GM21576 (cell line): ENCODE results near the gene TMEM14A.
"Not testable (repeated sequence)": the region's sequence is repeated elsewhere in the genome, so short reads cannot be mapped to it uniquely, and the experiment has no call there.

Source experiments
- ATAC-seq: cut with Tn5 transposase; IDR thresholded peaks from one replicate; pipeline ENCODE4 v1.9.1; 2021; ENCODE audit warnings: mild to moderate bottlenecking, moderate library complexity; ENCODE audit not compliant: unreplicated experiment

Gene TMEM14A

DNA sequence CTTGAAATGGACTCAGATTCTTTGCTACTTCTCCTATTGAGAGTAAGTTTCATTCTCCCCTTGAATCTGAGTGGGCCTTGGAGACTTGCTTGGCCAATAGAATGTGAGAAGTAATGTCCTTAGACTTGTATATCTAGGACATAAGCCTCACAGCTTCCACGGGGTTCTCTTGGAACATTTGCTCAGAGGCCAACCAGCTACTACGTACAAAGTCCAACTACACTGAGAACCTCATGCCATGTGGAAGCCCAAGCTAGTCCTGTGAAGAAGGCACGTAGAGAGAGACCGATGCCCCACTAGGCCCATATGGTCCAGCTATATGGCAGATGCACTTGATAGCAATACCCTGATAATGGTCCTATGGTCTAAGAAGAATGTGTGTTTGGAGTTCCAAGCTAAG lies 22.9 kb downstream of the TMEM14A start:
- ATAC-seq = no peak

GRCh38 chr6:52694404-52694803 lies 23.5 kb downstream of the TMEM14A start:
- no peak for ATAC-seq

- ATAC-seq = no peak
Measured at GRCh38 chr6:52696418-52696817, 25.5 kb downstream of the TMEM14A start.

DNA sequence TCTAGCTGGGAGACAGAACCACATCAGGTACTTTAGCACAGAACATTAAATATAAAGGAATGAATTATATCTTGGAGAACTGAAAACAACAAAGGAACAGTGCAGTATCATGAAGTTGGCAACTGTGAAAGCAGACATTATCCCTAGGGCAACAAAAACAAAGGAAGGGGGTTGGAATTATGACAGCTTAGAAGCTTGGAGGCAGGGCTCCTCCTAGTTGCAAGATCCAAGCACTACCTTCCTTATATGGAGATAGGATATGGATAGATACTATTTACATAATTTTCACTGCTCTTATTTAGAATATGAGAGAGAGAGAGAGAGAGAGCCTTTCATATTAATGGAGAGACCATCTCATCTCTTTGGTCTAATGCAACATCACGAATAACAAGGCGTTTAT lies 27.0 kb downstream of the TMEM14A start:
- ATAC-seq = no peak

DNA sequence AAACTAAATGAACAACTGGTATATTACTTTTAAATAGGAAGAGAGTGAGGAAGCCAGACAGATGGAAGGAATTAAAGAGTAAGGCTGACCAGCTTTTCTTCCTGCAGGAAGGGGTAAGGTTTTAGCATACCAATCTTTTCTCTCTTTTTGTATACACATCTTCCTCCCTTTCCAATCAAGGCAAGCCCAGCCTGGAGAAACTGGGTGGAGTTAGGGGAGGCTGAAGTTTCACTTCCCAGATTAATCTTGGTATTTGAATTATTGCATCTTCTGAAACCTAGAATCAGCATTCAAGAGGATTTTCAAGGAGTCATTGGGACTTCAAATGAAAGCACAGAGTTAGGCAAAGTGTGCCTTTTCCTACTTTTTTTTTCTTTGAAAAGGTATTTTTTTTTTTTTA lies 33.1 kb downstream of the TMEM14A start:
- ATAC-seq = no peak

- not testable (repeated sequence) for ATAC-seq
Measured at GRCh38 chr6:52704781-52705502, 34.0 kb downstream of the TMEM14A start.

DNA sequence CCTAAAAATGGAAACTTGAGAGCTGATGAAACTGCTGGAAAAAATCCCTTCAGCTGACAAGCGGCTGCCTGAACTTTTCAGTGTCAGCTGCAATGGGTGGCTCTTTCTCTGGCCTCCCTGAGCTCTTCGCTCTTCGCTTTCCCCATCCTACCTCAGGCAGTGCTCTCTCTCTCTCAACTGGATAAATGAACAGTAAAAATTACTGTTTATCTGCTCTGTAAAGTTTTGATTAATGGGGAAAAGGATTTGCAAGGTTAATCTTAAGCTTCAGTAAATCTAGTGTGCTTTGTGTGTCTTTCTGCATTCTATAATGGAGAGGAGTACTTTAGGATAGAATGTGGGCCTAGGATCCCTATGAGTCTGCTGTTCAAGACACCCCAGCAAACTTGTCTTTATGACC lies 35.1 kb downstream of the TMEM14A start:
- no peak for ATAC-seq

GRCh38 chr6:52707963-52708680 lies 37.2 kb downstream of the TMEM14A start:
- ATAC-seq = no peak

- no peak for ATAC-seq
Measured at GRCh38 chr6:52712136-52712535, 41.2 kb downstream of the TMEM14A start.

- not testable (repeated sequence) for ATAC-seq
Measured at GRCh38 chr6:52714761-52715160, 43.8 kb downstream of the TMEM14A start.

DNA sequence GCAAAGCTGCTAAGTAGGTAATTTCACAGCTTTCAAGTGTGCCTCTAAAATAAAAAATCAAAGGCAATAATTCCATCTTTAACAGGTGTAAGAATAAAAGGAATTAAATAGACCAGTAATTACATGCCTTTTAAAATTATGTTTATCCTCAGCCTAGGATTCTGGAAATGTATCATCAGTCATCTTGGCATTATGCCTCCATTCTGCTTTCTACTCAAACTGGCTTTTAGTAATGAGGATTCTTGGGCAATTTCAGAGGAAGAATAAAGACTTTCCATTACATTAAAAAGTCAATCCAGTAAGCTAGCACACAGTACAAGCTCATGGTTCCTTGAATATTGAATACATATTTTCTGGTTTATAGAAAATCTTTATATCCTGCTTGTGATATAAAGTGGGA lies 47.6 kb downstream of the TMEM14A start:
- no peak for ATAC-seq

DNA sequence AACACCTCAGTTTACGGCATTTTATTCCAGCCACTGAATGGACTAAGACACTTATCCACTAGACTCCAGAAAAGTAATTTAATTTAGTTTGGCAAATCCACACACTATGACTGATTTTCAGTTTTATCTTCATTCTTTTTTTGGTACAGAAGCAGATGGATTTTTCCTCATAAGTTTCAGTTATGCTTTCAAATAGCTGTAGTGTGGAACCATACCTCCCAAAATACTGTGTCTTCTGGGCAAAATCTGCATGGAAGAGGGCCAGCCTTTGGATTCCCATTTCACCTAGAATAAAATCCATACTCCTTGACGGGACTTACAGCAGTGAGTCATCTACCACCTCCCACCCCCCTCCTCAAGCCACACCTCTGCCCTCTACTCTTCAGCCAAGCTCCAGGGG lies 49.4 kb downstream of the TMEM14A start:
- no peak for ATAC-seq

GRCh38 chr6:52724042-52724405 lies 53.1 kb downstream of the TMEM14A start:
- no peak for ATAC-seq

DNA sequence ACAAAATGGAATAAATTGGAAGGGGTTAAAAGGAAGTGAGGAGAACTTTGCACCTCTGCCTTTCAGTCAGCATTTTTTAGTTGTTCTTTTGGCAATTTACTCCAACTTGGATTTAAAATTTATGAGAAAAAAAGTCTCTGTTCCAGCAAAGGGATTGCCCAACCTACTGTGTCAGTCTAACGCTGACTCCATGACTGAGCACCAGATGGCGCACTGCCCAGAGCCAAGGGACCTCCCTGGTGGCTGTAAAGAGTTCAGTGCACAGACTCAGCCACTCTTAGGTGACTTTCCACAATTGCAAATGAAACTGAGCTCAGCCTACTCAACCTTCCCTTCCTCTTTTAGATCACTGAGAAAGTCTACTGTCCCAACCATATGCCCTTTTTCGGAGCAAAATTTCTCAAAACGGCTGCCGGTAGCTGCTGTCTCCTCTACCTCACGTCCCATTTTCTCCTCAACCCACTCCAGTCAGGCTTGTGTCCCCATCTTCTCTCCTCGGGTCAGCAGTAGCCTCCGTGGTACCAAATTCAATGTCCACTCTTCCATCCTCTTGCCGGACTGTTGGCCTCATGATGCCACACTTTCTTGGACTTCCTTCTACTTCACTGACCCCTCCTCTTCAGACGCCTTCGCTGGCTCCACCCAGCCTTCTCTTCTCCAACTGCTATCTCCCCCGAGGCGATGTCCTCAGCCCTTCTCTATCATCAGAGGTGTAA lies 53.7 kb downstream of the TMEM14A start:
- ATAC-seq = peak; percentile 98

GRCh38 chr6:52725143-52725534 lies 54.2 kb downstream of the TMEM14A start:
- ATAC-seq = no peak

DNA sequence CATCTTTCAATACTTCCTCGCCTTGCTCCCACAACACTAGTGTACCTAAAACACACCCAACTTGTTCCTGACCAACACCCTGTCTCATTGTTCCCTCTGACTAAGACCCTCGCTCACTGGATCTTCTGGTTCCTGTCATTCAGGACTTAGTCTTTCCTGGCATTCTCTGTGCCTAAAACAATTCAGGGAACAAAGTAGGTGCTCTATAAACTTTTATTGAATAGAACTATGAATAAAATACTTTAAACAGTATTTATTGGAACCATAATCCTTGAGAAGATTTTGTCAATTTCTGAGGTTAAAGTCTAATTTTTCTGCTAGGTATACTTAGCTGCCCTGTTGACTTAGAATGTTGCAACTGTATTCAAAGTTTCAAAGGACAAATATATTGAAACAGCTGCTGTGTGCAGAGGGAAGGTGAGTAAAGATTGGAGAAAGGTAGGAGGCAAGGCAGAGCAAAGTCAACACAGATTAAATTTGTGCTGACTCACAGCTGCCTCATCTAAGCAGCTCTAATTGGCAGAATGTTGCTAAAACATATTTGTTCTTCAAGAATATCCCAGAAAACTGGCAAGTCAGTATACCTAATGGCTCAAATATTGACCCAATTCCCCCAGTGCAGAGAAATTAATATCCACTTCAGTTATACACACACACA lies 54.8 kb downstream of the TMEM14A start:
- ATAC-seq = no peak

DNA sequence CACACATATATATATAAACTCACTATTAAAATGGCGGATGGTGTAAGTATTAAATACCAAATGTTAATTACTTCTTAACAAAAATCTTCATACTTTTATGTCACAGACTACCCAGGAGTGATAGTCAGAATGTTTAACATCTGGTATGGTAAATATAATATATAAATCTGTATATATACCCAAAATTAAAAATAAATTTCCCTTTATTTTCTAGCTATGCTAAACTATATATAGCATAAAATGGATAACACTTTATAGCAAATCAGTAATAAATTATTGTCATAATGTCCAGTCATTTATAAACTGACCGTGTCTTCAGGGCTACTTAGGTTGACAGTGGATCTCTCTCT lies 55.3 kb downstream of the TMEM14A start:
- ATAC-seq = no peak

DNA sequence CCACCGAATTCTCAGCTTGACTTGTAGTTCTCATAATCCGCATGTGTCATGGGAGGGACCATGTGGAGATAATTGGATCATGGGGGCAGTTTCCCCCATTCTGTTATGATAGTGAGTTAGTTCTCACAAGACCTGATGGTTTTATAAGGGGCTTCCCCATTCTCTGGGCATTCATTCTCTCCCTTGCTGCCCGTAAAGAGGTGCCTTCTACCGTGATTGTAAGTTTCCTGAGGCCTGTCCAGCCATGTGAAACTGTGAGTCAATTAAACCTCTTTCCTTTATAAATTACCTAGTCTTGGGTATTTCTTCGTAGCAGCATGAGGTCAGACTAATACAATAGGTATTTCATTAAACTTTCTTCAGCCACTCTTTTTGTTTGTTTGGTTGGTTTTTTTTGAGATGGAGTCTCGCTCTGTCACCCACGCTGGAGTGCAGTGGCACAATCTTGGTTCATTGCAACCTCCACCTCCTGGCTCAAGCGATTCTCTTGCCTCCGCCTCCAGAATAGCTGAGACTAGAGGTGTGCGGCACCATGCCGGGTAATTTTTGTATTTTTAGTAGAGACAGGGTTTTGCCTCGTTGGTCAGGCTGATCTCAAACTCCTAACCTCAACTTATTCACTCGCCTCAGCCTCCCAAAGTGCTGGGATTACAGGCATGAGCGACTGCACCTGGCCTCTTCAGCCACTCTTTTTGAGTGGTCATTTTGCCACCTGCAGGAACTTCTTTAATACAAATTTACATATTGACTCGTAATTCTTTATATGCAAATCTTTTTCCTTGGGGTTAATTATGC lies 56.0 kb downstream of the TMEM14A start:
- ATAC-seq = no peak

DNA sequence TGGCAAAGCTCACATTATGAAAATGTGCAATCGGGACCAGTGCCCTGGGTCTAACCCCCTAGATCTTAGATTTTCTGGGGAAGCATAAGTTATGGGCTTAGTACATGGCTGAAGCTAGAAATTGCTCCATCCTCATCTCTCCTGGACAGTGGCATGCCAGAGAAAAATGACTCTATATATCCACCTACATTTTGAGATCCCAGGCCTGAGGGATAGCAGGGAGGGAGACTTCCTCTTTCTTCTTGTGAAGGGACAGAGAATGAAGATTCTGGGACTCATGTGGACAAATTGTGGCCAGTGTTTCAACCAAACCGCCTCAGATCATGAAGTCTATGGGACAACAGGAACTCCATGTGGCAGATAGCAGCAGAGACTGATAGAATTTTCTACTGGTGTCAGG lies 57.0 kb downstream of the TMEM14A start:
- ATAC-seq = no peak

- no peak for ATAC-seq
Measured at GRCh38 chr6:52728394-52728793, 57.5 kb downstream of the TMEM14A start.

- ATAC-seq = no peak
Measured at GRCh38 chr6:52729576-52729975, 58.7 kb downstream of the TMEM14A start.
